Endothelial cell (in vitro differentiated cells): ENCODE measurements around the gene SFMBT2. TPM values are rescaled to one million over a fixed set of nuclear protein-coding genes. Genes with fewer than 3 reads are reported as not detected.

Experiments
- DNase-seq: peaks from one replicate; pipeline ENCODE4 v3.0.0; 2021; ENCODE audit warnings: low spot score
- H3K27ac Mint-ChIP-seq: one replicate; pipeline ENCODE4 v1.8.0; 2021; ENCODE audit warnings: mixed read lengths, inconsistent platforms; ENCODE audit not compliant: unreplicated experiment
- H3K27me3 Mint-ChIP-seq: one replicate; pipeline ENCODE4 v1.8.0; 2021; ENCODE audit warnings: mild to moderate bottlenecking, moderate library complexity, mixed read lengths, inconsistent platforms; ENCODE audit not compliant: unreplicated experiment
- H3K36me3 Mint-ChIP-seq: one replicate; pipeline ENCODE4 v1.8.0; 2021; ENCODE audit warnings: mild to moderate bottlenecking, low read depth, mixed read lengths, inconsistent platforms; ENCODE audit not compliant: unreplicated experiment
- H3K4me1 Mint-ChIP-seq: one replicate; pipeline ENCODE4 v1.8.0; 2021; ENCODE audit warnings: mild to moderate bottlenecking, mixed read lengths, inconsistent platforms; ENCODE audit not compliant: unreplicated experiment
- H3K4me3 Mint-ChIP-seq: one replicate; pipeline ENCODE4 v1.8.0; 2021; ENCODE audit warnings: mild to moderate bottlenecking, mixed read lengths, inconsistent platforms; ENCODE audit not compliant: unreplicated experiment
- H3K9me3 Mint-ChIP-seq: one replicate; pipeline ENCODE4 v1.8.0; 2021; ENCODE audit warnings: mixed read lengths, inconsistent platforms; ENCODE audit not compliant: unreplicated experiment
- total RNA-seq: library from RNA; stranded (reverse); fragmentation: NEBNext Ultra II Directional; extraction: Animal tissue kit (Norgen Biotek cat#: 25700); gene quantifications from one replicate; pipeline ENCODE4 v1.2.1, GENCODE V29; 2021; ENCODE audit not compliant: unreplicated experiment
- TF ChIP-seq, protein P1 (sequence below): fragments of 200-600 bp; sonication (generic); IDR thresholded peaks from one replicate; pipeline ENCODE4 v1.5.0; 2021; ENCODE audit warnings: antibody characterized with exemption; ENCODE audit not compliant: unreplicated experiment

SFMBT2 gene
- total RNA-seq, 1 donor from 2014 or later: 16.0 TPM

DNA sequence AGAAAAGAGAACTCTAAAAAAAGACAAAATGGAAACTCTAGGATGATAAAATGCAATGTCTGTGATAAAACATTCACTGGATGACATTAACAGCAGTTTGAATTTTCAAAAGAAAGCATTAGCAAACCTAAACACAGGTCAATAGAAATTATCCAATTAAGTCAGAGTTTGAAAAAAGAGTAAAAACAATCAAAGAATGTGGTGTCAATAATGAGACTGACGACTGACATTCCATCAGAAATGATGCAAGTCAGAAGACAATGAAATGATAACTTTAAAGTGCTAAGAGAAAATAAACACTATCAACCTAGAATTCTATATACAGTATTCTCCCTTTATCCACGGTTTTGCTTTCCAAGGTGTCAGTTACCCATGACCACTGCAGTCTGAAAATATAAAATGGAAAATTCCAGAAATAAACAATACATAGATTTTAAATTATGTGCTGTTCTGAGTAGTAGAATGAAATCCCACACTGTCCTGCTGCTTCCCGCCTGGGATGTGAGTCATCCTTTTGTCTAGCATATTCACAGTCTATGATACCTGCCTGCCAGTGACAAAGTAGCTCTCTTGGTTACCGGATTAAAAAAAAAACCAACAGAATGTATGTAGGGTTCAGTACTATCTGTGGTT lies 38.3 kb upstream of the SFMBT2 start:
- Mint-ChIP-seq H3K9me3 (peaks cover 9% of the 10 kb centered on the region), H3K4me1 (peaks cover 5% of the 10 kb centered on the region), H3K4me3 (no peak overlapping the region), H3K27ac (no peak overlapping the region), H3K36me3 (peaks cover 5% of the 10 kb centered on the region), H3K27me3 (peaks cover 4% of the 10 kb centered on the region)
- TF ChIP-seq, protein P1, sequence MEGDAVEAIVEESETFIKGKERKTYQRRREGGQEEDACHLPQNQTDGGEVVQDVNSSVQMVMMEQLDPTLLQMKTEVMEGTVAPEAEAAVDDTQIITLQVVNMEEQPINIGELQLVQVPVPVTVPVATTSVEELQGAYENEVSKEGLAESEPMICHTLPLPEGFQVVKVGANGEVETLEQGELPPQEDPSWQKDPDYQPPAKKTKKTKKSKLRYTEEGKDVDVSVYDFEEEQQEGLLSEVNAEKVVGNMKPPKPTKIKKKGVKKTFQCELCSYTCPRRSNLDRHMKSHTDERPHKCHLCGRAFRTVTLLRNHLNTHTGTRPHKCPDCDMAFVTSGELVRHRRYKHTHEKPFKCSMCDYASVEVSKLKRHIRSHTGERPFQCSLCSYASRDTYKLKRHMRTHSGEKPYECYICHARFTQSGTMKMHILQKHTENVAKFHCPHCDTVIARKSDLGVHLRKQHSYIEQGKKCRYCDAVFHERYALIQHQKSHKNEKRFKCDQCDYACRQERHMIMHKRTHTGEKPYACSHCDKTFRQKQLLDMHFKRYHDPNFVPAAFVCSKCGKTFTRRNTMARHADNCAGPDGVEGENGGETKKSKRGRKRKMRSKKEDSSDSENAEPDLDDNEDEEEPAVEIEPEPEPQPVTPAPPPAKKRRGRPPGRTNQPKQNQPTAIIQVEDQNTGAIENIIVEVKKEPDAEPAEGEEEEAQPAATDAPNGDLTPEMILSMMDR: no peak
- no peak for DNase-seq

DNA sequence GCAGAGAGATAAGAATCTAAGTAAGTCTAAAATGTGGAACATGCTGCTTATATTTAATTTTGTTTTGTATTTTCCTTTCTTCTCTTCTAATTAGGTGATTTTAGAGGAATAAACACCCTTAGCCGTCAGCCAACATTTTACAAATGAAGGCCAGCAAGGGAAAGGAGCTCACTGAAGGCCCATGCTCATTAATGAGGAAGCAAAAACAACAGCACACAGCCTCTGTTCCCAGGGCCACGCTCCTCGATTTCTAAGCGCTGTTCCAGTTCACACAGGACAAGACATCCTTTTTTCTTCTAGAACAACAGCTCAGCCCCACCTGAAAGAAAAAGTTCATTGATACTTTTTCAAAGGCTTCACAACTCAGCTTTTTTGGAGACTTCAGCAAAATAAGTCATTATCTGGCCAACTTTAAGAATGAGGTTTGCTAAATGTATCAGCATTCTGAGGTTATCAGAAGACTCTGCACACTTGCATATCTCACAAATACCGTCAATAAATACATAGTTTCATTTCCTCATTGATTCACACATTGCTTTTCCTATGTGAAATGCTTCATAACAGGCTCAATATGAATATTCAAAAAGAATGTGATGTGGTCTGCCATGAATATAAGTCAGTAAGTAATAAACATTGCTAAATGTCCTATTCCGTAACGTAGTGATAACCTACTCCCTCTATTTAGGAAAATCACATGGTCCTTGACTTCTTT lies 34.8 kb upstream of the SFMBT2 start:
- Mint-ChIP-seq H3K36me3 (peaks cover 5% of the 10 kb centered on the region), H3K27me3 (no peaks in the 10 kb centered on the region), H3K27ac (no peak overlapping the region), H3K9me3 (peaks cover 5% of the 10 kb centered on the region), H3K4me1 (peaks cover 14% of the 10 kb centered on the region), H3K4me3 (no peak overlapping the region)
- TF ChIP-seq, protein P1: no peak
- DNase-seq: no peak

DNA sequence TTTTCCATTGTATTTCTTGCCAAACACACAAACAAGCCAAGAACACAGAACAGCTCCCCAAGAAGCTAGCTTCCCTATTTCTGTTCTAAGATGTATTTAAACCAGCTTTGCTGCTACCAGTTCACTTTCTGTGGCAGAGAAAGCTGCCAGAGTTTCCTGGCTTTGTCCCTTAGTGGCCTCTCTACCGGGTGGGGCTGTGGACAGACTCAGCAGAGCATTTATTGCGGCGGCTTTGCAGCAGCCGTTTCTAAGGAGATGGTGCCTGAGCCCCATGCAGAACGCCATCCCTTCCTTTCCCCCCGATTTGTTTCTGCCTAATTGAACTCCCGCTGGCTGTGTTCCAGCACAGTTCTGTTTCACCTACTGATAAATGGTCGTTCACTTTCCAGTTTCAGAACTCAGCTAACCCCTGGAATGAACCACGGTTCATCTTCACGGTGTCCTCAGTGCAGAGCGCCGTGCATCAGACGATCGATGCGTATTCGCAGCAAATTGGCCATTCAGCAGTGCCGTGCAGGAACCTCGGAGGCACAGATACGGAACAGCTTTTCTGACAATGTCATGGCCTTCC lies 33.8 kb upstream of the SFMBT2 start:
- H3K27me3 Mint-ChIP-seq: no peaks in the 10 kb centered on the region
- peaks cover 2% of the 10 kb centered on the region for H3K36me3 Mint-ChIP-seq
- H3K4me1 Mint-ChIP-seq: peaks cover 16% of the 10 kb centered on the region
- TF ChIP-seq, protein P1: no peak
- DNase-seq: peak; percentile 9
- peaks cover 5% of the 10 kb centered on the region for H3K9me3 Mint-ChIP-seq
- H3K27ac Mint-ChIP-seq: peak overlapping the region; percentile 55
- H3K4me3 Mint-ChIP-seq: no peak overlapping the region

DNA sequence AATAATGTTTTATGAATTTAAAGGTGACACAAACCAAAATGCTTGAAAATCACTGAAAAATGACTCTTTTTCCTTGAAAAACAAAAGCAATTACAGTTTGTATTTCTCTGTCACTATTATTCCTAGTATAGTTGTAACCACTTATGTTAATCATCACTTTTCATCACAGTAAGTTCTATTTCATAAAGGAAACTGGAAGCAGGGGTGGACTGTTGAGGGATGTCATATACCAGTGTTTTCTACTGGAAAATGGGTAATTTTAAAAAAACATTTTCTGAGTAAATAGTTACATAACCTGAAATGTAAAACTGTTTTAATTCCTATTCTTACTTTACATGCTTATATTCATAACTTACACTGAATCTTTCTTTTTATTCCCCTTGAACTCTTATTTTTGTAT lies 32.2 kb upstream of the SFMBT2 start:
- DNase-seq: no peak
- Mint-ChIP-seq H3K4me1 (peaks cover 21% of the 10 kb centered on the region), H3K9me3 (no peaks in the 10 kb centered on the region), H3K4me3 (no peak overlapping the region), H3K27ac (no peak overlapping the region), H3K27me3 (no peaks in the 10 kb centered on the region), H3K36me3 (no peaks in the 10 kb centered on the region)
- TF ChIP-seq, protein P1: no peak
